Measurements from ENCODE around the gene FMO3. TPM values are rescaled to one million over a fixed set of nuclear protein-coding genes. Genes with fewer than 3 reads are reported as not detected.

The FMO3 gene
- total RNA-seq, 4 donors from 2014 or later = 0.39 to 9.1 (median 1.5) TPM

DNA sequence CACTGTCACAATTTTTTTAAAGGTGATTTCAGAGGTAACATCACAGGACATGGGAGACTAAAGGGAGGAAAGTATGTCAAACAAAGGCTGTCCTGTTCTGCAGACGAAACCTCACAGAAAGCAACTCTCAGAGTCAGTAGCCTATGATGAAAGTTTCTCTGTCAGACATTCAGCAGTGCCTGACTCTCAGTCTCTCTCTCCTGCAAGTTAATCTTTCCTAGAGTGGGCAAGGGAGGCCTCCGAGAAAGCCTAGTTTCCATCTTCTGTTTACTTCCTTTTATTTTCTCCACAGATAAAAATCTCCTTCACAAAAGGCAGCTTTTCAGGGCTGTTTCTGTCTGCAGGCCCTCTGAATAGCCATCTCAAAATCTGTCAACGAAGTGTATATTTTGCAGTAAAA is 69.5 kb downstream of the FMO3 start:
- intact Hi-C loops (cut with DNase I) = no loop called here
- H3K27ac ChIP-seq = no peak overlapping the region
- no peaks in the 10 kb centered on the region for H3K9me3 ChIP-seq
- H3K4me1 ChIP-seq = no peaks in the 10 kb centered on the region
- TF ChIP-seq, protein P1, sequence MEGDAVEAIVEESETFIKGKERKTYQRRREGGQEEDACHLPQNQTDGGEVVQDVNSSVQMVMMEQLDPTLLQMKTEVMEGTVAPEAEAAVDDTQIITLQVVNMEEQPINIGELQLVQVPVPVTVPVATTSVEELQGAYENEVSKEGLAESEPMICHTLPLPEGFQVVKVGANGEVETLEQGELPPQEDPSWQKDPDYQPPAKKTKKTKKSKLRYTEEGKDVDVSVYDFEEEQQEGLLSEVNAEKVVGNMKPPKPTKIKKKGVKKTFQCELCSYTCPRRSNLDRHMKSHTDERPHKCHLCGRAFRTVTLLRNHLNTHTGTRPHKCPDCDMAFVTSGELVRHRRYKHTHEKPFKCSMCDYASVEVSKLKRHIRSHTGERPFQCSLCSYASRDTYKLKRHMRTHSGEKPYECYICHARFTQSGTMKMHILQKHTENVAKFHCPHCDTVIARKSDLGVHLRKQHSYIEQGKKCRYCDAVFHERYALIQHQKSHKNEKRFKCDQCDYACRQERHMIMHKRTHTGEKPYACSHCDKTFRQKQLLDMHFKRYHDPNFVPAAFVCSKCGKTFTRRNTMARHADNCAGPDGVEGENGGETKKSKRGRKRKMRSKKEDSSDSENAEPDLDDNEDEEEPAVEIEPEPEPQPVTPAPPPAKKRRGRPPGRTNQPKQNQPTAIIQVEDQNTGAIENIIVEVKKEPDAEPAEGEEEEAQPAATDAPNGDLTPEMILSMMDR (IDR thresholded peaks at IDR 0.05) = no peak
- TF ChIP-seq POLR2A (IDR thresholded peaks at IDR 0.05) = no peak
- no peaks in the 10 kb centered on the region for H3K36me3 ChIP-seq
- no peak for DNase-seq
- H3K27me3 ChIP-seq = no peaks in the 10 kb centered on the region
- H3K4me3 ChIP-seq (replicated peaks in 1 of 3) = no peak overlapping the region
- 73 to 76% methylated on average over 3 of the region's 3 CpGs for WGBS, 2 donors

DNA sequence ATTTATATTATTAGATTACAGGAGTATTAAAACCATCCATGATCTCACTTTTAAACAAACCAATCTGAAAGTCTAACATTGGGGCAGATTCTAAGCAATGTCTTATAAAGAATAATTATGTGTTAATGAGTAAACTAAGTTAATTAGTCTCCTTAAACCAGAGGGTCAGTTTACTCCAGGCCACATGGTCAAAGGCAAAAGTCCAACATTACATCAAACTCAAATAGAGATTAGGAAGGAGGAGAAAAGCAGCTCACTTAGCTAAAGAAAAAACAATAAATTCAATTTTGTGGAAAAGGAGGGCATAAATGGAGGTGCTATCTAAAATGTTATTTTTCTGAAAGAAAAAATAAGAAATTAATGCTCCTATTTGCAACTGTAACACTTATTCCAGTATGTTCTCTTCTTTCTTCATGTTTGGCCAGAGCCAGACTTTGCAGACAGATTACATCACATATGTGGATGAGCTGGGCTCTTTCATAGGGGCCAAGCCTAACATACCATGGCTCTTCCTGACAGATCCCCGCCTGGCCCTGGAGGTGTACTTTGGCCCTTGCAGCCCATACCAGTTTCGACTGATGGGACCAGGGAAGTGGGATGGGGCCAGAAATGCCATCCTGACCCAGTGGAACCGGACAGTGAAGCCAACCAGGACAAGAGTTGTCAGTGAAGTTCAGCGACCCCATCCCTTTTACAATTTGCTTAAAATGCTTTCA is 70.1 kb downstream of the FMO3 start:
- Histone ChIP-seq H3K9me3 (no peaks in the 10 kb centered on the region), H3K36me3 (no peaks in the 10 kb centered on the region), H3K27me3 (no peaks in the 10 kb centered on the region), H3K4me3 (replicated peaks in 1 of 3) (no peak overlapping the region), H3K4me1 (no peaks in the 10 kb centered on the region), H3K27ac (no peak overlapping the region)
- WGBS, 2 donors = 81 to 90% methylated on average over 4 of the region's 4 CpGs
- no peak for DNase-seq
- TF ChIP-seq POLR2A (IDR thresholded peaks at IDR 0.05) = no peak
- TF ChIP-seq, protein P1 (IDR thresholded peaks at IDR 0.05) = no peak
- intact Hi-C loops (cut with DNase I) = no loop called here

DNA sequence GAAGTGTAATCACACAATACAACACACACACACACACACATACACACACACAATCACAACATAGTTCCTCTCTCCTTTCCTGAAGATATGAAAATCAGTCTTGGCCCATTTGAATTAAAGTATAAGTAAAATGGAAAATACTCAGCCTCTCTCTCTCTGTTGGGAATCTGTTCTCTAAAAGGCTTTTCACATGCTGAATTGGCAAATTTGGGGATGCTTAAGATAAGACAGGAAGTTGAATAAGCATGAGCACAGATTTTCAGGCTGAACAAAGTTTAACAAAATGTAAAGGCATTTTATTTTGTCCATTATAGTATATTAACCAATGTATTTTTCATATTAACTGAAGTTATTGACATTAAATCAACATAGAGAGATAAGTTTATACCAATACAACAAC is 70.7 kb downstream of the FMO3 start:
- Histone ChIP-seq H3K4me1 (no peaks in the 10 kb centered on the region), H3K4me3 (replicated peaks in 1 of 3) (no peak overlapping the region), H3K36me3 (no peaks in the 10 kb centered on the region), H3K9me3 (no peaks in the 10 kb centered on the region), H3K27me3 (no peaks in the 10 kb centered on the region), H3K27ac (no peak overlapping the region)
- no peak for DNase-seq
- TF ChIP-seq, protein P1 (IDR thresholded peaks at IDR 0.05) = no peak
- TF ChIP-seq POLR2A (IDR thresholded peaks at IDR 0.05) = no peak
- intact Hi-C loops (cut with DNase I) = no loop called here

- intact Hi-C loops (cut with DNase I) = no loop called here
- 93 to 94% methylated on average over 2 of the region's 2 CpGs for WGBS, 2 donors
- no peaks in the 10 kb centered on the region for H3K4me1 ChIP-seq
- no peaks in the 10 kb centered on the region for H3K27me3 ChIP-seq
- TF ChIP-seq POLR2A (IDR thresholded peaks at IDR 0.05) = no peak
- TF ChIP-seq, protein P1 (IDR thresholded peaks at IDR 0.05) = no peak
- H3K9me3 ChIP-seq = no peaks in the 10 kb centered on the region
- no peak for DNase-seq
- no peak overlapping the region for H3K27ac ChIP-seq
- H3K4me3 ChIP-seq (replicated peaks in 1 of 3) = no peak overlapping the region
- no peaks in the 10 kb centered on the region for H3K36me3 ChIP-seq
These were observed 75.7 kb downstream of the FMO3 start for GRCh38 chr1:171166361-171166760.

MicroRNAs within 50 kb of the gene (microRNA counts, 767-probe panel; counts per million panel counts)
- 0 counts per million in 2 donors for microRNA hsa-miR-1295a

Small RNAs within 50 kb of the gene (microRNA-seq; reads per million reads assigned to microRNA genes)
- gene MIR1295A (not detected), gene MIR1295B (not detected)

Small RNAs within 50 kb of the gene (small RNA-seq; reads per million reads assigned to genes)
- gene MIR1295A = not detected

Other genes starting within 250 kb of the FMO3 start
- gene MROH9, start 155.4 kb upstream of the FMO3 start, total RNA-seq = under 1 TPM in 2 of 4 donors, not detected in 2; 0.11 to 0.40 TPM
- gene FMO2, start 94.4 kb downstream of the FMO3 start, total RNA-seq = 100 to 1,000 TPM in 1 of 4 donors, 10 to 100 TPM in 3; 13.8 to 128 (median 14.5) TPM
- gene FMO1, start 157.6 kb downstream of the FMO3 start, total RNA-seq = 1 to 10 TPM in 3 of 4 donors, under 1 TPM in 1; 0.81 to 6.9 (median 2.9) TPM
- 1 to 10 TPM; 4.6 to 7.3 (median 6.5) TPM for gene FMO4, start 223.3 kb downstream of the FMO3 start, total RNA-seq